ENCODE data around the gene COA1. TPM values are rescaled to one million over a fixed set of nuclear protein-coding genes. Genes with fewer than 3 reads are reported as not detected.

Gene COA1
- total and polyA plus RNA-seq, 9 of the 15 experiments (the other 6 are each of a cell fraction or from before 2014, with no cell fraction given), result 98.9 to 463 (median 181) TPM

DNA sequence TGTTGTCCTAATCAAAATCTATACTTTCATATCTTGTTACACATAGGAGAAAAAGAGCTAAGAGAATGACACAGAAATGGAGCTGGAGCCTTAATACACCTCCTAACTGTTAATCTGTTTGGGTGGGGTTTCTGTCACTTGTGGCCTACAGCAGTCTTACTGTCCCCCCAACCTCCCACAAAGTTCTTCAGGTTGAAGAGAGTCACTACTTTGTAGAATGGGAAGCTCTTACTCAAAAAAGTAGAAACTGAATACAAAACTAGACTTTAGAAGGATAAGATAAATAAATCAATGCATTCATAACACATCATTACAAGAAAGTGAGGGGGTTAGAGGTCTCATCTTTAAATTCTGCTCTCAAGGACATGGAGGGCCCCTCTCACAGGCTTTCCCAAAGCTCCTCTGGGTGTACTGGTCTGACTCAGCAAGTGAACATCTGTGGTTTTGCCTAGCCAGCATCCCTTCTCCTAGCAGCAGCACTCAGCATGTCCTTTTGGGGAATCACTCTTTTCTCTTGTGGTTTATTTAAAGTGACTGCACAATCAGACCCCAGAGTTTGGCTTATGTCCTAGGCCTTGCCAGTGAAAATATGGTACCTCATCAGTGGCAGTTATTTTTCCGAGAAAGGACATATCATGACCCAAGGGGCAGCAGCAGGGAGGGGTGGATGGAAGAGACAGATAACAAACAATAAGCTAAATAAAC, 27.2 kb upstream of the COA1 start (continued):
- TF ChIP-seq, protein P1, sequence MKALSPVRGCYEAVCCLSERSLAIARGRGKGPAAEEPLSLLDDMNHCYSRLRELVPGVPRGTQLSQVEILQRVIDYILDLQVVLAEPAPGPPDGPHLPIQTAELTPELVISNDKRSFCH (CRISPR knock-in tag; IDR thresholded peaks at IDR 0.05), result 0 out of 2 replicates have a peak, but pooled peaks have one; percentile 22
- TF ChIP-seq, protein P1 (tag; IDR thresholded peaks at IDR 0.05), result no peak
- TF ChIP-seq CTBP1 (IDR thresholded peaks at IDR 0.05; ENCODE audit: borderline replicate concordance), result peak; percentile 90
- TF ChIP-seq EP300 (IDR thresholded peaks at IDR 0.05; ENCODE audit: low read length), result peak; percentile 87
- TF ChIP-seq, protein P2, sequence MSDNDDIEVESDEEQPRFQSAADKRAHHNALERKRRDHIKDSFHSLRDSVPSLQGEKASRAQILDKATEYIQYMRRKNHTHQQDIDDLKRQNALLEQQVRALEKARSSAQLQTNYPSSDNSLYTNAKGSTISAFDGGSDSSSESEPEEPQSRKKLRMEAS (CRISPR knock-in tag; IDR thresholded peaks at IDR 0.05), result no peak
- TF ChIP-seq, protein P3, sequence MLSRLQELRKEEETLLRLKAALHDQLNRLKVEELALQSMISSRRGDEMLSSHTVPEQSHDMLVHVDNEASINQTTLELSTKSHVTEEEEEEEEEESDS (CRISPR knock-in tag; IDR thresholded peaks at IDR 0.05), result no peak
- TF ChIP-seq ELF2 (CRISPR knock-in tag; IDR thresholded peaks at IDR 0.05), result no peak
- no peak for TF ChIP-seq ZNF785 (CRISPR knock-in tag; IDR thresholded peaks at IDR 0.05)
- no peak for TF ChIP-seq SAFB2 (IDR thresholded peaks at IDR 0.05; ENCODE audit: borderline replicate concordance, low read depth, low read length, severe bottlenecking)
- no peak for TF ChIP-seq BDP1 (IDR thresholded peaks at IDR 0.05; ENCODE audit: insufficient read depth, insufficient read length)
- no peak; the same call in 1 of the 2 replicates for TF ChIP-seq ZFX (CRISPR knock-in tag; IDR thresholded peaks at IDR 0.05)
- no peak for TF ChIP-seq ZNF780A (CRISPR knock-in tag; IDR thresholded peaks at IDR 0.05)
- TF ChIP-seq MGA (IDR thresholded peaks at IDR 0.05), result no peak
- no peak for TF ChIP-seq TRIM28 (IDR thresholded peaks at IDR 0.05)
- TF ChIP-seq EHMT2 (IDR thresholded peaks at IDR 0.05), result no peak
